NCI-H446 treated with DMSO at 0.1 percent for 48 hours (cell line): Measurements from ENCODE around the gene FNIP2.

Source experiments
- DNase-seq: peaks from one replicate; lab custom pipeline; 2025; lab: John Stamatoyannopoulos, UW

FNIP2 gene

DNA sequence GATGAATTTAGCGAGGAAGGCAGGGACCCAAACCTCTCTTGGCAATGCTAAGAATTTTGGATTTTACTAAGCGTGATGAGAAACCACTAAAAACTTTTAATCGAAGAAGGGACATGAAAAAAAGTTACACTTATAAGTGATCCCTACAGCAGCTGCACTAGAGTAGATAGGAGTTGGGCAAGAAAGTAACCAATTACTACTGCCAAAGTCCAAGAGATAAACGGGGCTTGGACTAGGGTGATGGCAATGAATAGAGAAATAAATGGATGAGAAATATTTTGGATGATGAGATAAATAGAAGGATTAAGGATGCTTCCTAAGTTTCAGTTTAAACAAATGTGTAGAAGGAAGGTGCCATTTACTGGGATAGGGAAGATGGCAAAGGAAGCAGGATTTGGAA is 6.3 kb upstream of the FNIP2 start:
- no peak for DNase-seq

DNA sequence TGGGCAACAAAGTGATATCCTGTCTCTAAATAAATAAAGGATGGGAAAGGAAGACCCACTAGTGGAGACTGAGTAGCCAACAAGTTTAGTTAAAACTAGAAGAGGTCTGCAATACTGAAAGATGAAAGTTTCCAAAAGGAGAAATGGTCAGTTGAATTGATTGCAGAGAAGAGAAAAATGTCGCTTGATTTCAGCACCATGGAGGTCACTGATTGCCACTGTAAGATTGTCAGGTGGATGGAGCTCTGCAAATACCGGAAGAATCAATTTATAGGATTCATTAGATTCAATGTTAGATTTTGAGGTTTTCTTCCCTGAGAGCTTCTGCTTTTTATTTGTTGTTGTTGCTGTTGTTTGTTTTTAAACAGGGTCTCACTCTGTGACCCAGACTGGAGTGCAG is 5.4 kb upstream of the FNIP2 start:
- no peak for DNase-seq

DNA sequence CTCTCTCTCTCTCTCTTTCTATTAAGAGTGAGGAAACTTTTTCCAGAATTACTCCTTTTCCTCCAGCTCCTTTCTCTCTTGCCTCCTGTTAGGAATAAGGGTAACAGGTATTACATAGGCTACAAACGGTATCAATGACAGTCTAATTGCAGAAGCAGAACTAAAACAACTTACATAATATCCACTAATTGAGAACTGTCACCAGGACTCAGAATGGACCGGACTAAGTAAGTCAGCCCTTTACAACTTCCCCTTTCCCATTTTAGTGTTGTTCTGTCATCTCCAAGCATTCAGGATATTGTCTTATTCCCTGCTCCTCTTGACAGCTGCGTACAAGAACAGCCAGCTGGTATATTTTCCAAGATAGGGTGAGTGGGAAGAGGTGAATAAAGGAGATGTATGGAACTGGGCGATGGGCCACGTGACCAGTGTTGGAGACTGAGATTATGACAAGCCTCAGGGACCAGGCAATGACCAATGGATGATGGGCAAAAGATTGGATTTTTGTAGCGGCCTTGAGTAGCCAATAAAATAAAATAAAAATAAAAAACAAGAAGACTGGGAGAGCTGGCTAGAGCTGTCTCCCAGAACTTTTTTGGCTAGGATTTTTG is 2.3 kb upstream of the FNIP2 start:
- DNase-seq = no peak

DNA sequence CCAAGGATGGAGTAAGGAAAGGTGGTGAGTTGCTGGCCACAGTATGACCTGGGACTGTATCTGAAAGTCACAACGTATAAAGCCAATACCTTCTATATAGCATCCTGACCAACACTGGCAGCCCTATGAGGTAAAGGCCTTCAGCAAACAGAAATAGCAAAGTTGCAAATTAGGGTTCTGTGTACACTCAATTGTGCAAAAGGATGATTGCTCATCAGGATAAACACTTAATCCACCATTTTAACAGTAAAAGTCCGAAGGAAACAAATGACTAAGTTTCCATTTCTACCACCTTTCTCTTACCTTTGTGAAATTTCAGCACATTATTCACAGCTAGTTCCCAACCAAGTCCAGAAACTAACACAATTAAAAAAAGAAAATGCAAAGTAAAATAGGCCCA is 1.4 kb upstream of the FNIP2 start:
- DNase-seq = no peak

DNA sequence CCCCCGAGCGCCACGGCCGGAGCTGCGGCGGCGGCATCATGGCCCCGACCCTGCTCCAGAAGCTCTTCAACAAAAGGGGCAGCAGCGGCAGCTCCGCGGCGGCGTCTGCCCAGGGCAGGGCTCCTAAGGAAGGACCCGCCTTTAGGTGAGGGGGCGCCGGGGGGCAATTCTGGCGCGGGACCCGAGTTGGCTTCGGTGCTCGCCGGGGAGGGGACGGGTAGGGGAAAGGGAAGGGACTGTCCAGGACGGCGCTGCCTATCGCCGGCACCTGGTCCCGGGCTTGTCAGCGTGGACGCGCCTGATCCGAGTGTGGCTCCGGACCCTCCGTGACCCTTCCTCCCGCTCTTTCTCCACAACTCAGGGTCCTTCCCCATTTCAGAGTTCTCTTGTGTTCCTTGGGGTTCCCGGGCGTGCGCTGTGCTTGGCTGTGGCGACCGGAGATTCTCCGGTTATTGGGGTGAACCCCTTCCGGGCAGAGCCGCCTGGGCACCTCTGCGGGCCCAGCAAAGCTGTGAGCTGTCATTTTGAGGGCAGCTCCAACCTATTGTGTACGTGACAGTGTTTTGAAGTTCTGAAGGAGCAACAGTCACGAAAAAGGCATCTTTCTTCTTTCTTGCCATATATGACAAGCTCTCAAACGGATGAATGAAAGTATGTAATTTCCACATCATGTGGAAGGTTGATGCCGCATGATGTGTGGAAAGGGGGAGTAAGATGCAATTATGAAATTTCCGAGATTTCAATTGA is 522 bp downstream of the FNIP2 start:
- no peak for DNase-seq

DNA sequence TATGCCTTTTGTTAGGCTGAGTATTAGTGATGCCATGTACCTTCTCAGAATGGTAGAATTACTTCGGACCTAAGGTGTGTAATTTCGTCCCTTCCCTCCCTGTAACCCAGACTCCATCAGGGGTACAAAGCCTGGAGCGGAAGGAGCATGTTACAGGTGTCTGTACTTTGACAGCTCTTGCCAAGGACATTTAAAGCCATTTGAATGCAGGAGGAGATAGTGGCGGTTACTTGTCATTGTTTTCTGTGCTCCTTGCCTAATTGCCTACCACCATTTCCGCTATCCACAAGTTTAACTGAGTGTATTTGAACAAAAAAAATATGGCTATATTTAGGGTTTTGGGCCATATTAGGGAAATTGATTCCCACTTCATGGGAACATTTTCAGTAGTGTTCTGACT is 1.8 kb downstream of the FNIP2 start:
- no peak for DNase-seq

DNA sequence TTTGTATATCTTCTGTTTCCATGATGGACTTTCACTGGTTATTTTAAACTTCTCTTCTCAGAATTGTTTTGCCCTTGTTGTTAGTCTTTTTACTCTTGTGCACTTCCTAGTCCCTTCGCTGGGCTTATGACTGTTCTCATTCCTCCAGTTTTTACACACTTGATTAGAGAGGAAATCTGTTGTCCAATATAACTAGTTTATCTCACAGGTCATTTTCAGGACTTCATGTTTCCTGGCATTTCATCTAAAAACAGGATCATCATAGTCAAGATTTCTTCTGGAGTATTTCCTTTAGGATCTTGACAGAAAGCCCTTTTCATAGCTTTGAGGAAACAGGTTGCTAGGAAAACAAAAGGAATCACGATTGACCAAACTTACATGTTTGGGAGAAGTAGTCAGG is 3.0 kb downstream of the FNIP2 start:
- no peak for DNase-seq

DNA sequence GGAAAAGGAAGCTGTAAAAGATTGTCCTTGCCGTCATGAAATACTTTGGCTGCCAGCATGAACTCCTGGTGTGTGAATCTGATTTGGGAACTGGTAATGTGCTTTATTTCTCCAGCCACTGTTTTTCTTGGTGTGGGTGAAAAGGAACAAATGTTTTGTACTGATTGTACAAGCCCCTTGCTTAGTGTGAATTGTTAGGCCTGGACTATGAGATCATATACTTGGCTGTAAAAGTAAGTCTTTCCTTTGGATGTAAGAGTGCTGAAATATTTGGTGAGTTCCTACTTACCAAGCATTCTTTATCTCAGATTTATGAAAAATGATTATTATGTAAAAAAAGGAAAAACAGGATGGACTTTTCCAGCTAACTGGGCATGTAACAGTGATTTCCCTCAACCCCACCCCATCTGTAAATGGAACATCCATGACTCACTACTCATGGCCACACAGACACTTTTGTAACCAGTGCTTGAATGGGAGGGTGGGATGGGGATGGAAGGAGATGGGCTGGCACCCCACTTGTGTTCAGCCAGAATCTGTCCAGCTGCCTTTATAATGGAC is 6.3 kb downstream of the FNIP2 start:
- no peak for DNase-seq

DNA sequence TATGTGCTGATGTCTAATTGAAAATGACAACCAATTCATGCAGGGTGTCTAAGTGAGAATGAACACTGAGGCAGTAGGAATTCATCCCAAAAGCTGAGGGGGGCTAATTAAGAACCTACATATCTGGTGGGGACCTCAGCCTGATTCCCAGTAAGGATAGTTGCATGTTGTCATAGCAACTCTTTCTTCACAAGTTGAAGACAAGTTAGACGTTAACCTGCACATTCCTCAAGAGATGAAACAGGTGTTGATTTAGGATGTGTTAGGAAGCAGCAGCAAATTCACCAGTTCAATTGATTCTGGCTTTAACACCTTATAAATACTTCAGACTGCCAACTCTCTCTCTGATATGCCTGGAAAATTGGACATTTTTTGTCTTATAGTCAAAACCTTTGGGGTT is 7.3 kb downstream of the FNIP2 start:
- DNase-seq = no peak

DNA sequence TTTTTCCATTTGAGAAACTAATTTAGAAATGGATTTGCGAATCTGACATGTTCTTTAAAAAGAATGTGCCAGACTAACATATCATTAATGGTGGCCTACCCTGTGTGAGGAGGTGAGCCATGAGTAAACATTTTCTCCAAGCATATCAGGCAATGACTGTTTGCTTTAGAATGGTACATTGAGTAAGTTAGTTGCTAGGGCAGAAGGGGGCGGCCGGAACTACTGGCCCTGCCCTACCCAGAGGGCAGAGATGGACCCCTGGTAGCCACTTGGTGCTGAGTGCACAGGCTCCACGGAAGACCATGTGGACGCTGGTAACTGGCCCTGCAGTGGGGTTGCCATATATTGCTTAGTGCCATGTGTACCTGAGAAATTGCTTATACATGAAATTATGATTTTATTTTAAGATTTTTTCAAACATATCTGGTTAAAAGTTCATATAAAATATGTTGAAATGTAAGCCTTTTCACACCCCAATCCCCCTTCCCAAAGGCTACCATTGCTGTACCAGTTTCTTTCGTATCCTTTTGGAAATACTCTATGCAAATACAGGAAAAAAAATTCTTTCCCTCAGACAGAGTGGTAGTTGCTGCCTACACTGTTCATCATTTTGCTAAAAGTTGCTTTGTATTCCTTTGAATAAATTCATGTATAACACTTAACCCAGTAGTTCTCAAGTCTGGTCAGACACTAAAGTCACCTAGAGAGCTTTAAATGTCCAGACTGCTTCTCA is 8.8 kb downstream of the FNIP2 start:
- no peak for DNase-seq

DNA sequence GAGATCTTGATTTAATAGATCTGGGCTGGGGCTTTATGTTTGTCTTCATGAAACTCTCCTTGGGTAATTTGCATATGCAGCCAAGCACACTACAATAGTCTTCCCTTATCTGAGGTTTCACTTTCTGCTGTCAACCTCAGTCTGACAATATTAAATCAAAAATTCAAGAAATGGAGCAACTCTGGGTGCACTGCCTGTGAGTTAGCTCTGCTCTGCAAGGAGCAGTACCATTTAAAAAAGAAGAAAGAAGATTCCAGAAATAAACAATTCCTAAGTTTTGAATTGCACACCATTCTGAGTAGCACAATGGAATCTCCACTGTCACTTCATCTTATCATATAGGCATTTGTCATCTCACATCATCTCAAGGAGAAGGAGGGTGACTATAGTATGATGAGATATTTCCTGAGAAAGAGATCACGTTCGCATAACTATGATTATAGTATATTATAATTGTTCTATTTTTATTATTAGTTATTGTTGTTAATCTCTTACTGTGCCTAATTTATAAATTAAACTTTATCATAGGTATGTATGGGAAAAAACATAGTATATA is 9.4 kb downstream of the FNIP2 start:
- no peak for DNase-seq

DNA sequence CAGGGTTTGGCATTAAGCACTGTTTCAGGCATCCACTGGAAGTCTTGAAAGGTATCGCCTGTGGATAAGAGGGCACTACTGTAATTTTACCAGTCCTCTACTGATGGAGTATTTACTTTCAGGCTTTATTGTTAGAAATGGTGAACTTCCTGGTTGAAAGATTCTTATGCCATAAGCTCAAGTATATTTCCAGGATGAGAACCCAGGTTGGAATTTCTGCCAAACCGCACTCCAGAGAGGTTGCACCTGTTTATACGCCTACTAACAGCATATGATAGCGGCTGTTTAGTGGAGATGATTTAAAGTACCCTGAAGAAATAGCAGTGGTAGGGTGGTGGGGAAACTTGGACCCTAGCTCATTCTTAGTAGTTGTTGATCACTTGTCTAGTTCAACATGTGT is 9.9 kb downstream of the FNIP2 start:
- DNase-seq = no peak

DNA sequence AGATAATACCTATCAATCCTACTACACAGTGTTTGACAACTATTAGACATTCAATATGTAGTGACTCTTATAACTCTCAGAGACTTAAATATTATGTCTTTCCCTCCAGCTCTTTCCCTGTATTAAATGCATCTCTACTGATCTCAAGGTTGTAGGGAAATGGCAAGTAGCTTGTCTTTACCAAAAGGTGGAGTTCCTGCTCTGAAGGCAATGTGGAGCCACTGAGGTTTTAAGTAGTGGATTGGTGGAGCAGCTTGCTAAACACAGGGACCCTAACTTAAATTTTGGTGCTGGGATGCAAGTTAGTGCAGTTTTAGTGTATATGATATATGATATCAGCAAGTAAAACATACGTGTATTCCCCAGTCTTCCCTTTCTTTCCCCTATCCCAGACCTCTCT is 13.1 kb downstream of the FNIP2 start:
- DNase-seq = no peak

DNA sequence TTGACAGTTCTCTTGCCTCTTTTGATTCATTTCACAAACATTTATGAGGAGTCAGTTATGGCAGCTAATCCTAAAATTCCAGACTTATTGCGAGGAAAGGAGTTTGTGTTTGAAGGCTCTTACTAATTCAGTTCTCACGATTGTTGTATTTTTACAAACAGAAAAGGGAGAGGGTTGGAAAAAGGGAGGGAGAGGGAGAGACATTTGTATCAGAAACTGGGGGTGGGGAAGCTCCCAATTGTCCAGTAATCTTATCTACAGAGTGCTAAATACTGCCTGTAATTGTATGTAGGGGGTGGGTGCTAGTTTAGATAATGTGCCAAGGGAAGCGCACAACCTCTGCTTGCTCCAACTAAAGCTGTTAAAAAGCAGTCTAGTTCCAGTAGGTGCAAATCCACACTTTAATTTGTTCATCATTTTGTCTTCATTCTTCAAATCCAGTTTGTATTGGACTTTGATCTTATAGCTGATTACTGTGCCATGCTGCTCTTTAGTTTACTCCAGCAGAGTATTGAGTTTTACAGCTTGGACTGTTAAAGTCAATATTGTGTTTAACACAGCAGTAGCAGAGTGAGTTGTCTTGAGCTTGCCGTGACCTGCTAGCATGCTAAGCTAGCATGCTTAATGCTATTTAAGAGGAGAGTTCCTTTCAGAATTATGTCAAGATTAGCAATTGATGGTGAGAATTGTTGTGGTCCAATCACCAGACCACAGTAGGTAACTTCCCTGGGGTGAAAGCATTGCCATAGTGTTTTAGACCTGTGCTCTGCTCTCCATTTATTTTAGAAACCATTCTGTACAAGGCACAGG is 13.9 kb downstream of the FNIP2 start:
- DNase-seq = no peak

DNA sequence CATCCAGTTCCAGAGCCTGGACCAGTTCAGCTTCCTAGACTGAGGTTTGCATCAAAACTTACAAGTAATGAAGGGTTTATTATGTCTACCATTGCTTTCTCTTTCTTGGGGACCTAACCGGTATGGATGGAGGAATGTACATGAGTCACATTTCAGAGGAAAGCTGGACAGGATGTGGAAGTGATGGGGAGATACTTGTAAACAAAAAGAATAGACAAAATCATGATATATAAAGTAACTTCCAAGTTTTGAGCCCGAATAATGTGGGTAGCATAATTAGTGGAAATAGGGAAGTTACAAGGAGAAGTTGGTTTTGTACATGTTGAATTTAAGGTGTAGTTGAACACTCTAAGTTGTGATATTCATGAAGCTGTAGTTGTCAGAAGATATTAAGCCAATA is 15.0 kb downstream of the FNIP2 start:
- DNase-seq = no peak

DNA sequence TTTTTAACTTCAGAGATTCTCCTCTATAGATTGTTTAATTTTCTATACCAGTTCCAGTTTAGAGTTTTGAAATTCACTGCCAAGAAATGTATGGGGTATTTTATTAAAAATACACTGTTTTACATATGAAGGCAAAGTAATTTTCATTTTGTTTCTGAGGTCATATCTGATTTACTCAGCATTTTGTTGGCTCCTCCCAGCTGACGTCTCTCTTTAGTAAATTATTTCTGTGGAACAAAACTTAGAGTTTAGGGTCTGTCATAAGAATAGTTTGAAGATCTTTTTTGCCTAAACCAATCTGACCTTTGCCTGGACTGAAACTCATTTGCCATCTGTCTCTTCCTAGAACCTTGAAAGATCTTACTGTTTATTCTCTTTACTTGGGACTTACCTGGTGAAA is 16.9 kb downstream of the FNIP2 start:
- no peak for DNase-seq

DNA sequence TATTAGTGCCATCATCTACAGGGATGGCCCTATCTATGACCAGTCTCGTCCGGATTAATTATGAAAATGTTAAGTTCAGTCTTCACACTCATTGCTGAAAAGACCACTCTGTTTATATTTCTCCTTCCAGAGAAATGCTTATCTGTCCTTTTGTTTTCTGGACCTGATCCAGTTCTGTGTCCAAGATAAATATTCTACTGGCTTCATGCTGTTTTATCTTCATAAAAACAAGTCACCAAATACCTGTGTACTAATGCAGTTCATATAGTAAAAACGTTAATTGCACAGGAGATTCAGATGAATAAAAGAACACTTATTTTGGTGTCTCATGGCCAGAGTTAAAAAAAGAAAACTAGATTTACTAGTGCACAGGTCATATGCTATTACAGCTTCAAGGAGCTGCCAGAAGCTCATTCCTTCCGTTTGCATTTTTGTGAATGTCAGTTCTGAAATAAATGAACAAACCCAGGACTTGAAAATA is 17.3 kb downstream of the FNIP2 start:
- DNase-seq = peak; percentile 8

DNA sequence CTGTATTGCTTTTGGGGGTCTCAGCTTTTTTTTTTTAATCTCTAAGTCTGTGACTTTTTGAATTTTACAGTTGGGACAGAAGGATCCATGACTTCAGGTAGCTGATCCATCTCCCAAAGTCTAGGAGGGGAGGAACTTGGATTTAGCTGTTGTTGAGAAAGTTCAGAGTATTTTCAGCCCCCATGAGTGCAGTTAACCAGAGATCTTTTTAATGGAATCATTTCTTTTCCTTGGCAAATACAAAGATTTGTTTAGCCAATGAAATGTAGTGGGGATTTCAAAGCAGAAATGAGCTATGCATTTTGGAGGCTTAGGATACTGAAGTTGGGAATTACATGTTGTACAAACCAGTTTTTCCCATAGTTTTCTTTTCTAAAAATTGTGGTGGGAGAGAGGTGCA is 18.1 kb downstream of the FNIP2 start:
- DNase-seq = no peak

DNA sequence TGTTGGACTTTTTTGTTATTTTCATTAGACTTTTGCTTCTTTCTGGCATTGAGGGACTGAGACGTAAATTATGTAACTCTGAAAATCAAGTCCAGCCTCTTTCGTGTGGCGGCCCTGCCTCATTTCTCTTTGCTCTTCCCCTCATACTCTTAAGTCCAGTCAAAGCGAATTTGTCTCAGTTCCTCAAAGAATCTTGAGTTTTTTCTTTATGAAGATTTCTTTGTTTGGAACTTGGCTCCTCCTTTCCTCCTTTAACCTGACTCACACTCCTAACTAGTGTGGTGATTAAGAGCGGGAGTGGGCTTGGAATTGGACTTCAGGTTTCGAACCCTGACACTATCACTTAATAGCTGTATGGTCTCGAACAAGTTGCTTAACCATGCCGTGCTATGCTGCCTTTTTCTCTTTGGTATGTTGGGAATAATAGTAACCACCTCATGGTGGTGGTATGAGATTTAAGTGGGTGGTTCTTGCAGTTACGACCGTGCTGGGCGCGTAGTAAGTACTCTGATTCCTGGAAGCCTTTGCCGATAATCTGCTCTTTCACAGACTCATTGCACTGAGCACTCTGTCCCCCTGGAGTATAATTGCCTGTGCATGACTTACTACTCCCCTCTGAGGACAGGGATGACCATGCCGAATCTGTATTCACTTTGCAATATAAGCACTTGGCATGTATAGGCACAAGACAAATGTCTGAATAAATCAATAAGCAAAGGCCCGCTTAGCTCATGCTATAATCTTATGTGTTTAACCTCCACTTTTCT is 19.1 kb downstream of the FNIP2 start:
- DNase-seq = no peak

DNA sequence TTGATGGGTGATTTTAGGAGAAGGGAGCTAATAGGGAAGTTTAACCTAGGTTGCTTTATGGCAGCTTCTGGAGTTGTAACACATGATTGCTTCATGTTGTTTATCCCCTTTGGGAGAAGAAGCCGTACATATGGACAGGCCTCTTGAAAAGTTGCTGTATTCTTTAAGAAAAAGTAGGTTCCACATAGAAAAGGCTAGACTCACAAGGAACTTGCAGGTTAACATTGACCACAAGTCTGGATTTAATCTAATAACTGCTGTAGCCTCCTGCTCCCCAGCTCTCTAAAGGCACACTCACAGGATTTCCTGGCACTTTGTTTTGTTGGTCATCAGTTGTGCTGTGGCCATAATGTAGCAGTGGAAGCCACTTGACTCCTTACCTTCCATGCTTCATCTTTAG is 19.7 kb downstream of the FNIP2 start:
- DNase-seq = no peak

DNA sequence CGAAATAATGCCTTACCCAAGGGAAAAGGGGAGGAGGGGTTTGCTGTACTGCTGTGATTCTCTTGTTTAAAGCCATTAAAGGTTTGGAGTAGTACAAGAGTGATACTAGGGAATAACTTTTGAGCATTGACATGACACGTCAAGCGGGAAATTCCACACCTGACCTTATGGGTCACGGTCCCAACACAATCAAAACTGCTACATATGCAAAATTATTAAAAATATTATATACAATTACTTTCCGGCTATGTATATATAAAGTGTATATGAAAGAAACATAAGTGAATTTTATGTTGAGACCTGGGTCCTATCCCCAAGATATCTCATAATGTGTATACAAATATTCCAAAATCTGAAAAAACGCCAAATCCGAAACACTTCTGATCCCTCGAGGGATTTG is 21.0 kb downstream of the FNIP2 start:
- no peak for DNase-seq
